HepG2 (cell line): Measurements from ENCODE around the gene CEP78. TPM values are rescaled to one million over a fixed set of nuclear protein-coding genes. Genes with fewer than 3 reads are reported as not detected.

Experiments used
- ARNT2 ChIP-seq: sonication (generic); formaldehyde crosslinking; IDR thresholded peaks from 2 replicates; pipeline ENCODE4 v1.8.0; 2022; ENCODE audit warnings: mild to moderate bottlenecking, low read depth, missing genetic modification reagents, moderate library complexity
- FOXA3 ChIP-seq: IDR thresholded peaks from 2 replicates; pipeline ENCODE4 v1.6.1; 2016; ENCODE audit warnings: missing genetic modification reagents, missing compliant biosample characterization
- GLMP ChIP-seq: sonication (generic); formaldehyde crosslinking; IDR thresholded peaks from 2 replicates; pipeline ENCODE4 v1.9.0; 2021; ENCODE audit warnings: missing genetic modification reagents, mild to moderate bottlenecking, borderline replicate concordance
- IRX3 ChIP-seq: sonication (generic); formaldehyde crosslinking; IDR thresholded peaks from 2 replicates; pipeline ENCODE4 v1.8.1; 2023; ENCODE audit warnings: mild to moderate bottlenecking, low read depth, missing genetic modification reagents, borderline replicate concordance
- NFKB2 ChIP-seq: sonication (generic); formaldehyde crosslinking; IDR thresholded peaks from 2 replicates; pipeline ENCODE4 v1.4.0; 2020; ENCODE audit warnings: missing genetic modification reagents, borderline replicate concordance
- NR2F1 ChIP-seq, 2 experiments: fragments of 450-650 bp in 1 of 2; formaldehyde crosslinking in 1 of 2; IDR thresholded peaks; 2 replicates each; pipeline versions ENCODE4 v1.5.0 to v1.6.1; 2016 to 2020; ENCODE audit warnings: mild to moderate bottlenecking in 1 of 2, missing compliant biosample characterization in 1 of 2, missing genetic modification reagents in 1 of 2, moderate library complexity in 1 of 2
- RBM39 ChIP-seq: fragments of 200-400 bp; formaldehyde crosslinking; IDR thresholded peaks from one replicate; pipeline ENCODE4 v1.6.1; 2018; ENCODE audit warnings: antibody characterized with exemption, mild to moderate bottlenecking, low read depth, low read length; ENCODE audit not compliant: poor library complexity, severe bottlenecking
- SKI ChIP-seq: fragments of 450-650 bp; IDR thresholded peaks from one replicate; pipeline ENCODE4 v1.6.1; 2018; ENCODE audit warnings: mild to moderate bottlenecking; ENCODE audit not compliant: partially characterized antibody
- SP1 ChIP-seq, 2 experiments: fragments of 450-650 bp in 1 of 2; sonication (generic) in 1 of 2; formaldehyde crosslinking in 1 of 2; IDR thresholded peaks; 2 replicates each; pipeline versions ENCODE4 v1.4.0 to v1.6.1; 2016 to 2020; ENCODE audit warnings: missing genetic modification reagents in 1 of 2
- TCF7L2 ChIP-seq: IDR thresholded peaks from 2 replicates; pipeline ENCODE4 v1.6.1; 2011; ENCODE audit warnings: mild to moderate bottlenecking, low read depth, low read length, moderate library complexity
- THAP8 ChIP-seq: sonication (generic); formaldehyde crosslinking; IDR thresholded peaks from 2 replicates; pipeline ENCODE4 v1.5.1; 2020; ENCODE audit warnings: missing genetic modification reagents, mild to moderate bottlenecking, borderline replicate concordance
- TMF1 ChIP-seq: sonication (generic); formaldehyde crosslinking; IDR thresholded peaks from 2 replicates; pipeline ENCODE4 v1.8.1; 2022; ENCODE audit warnings: low read depth, missing genetic modification reagents
- TP53 ChIP-seq: sonication (generic); formaldehyde crosslinking; conservative IDR thresholded peaks from 2 replicates; pipeline ENCODE4 v1.4.0; 2020; ENCODE audit warnings: missing genetic modification reagents
- ZFP41 ChIP-seq: sonication (generic); formaldehyde crosslinking; IDR thresholded peaks from 2 replicates; pipeline ENCODE4 v1.4.0; 2020; ENCODE audit warnings: mild to moderate bottlenecking, missing genetic modification reagents, borderline replicate concordance
- ZFP82 ChIP-seq: sonication (generic); formaldehyde crosslinking; IDR thresholded peaks from 2 replicates; pipeline ENCODE4 v1.5.1; 2020; ENCODE audit warnings: mild to moderate bottlenecking, missing genetic modification reagents, borderline replicate concordance
- ZNF225 ChIP-seq: sonication (generic); formaldehyde crosslinking; IDR thresholded peaks from 2 replicates; pipeline ENCODE4 v1.4.0; 2020; ENCODE audit warnings: mild to moderate bottlenecking, missing genetic modification reagents
- ZNF557 ChIP-seq: sonication (generic); formaldehyde crosslinking; IDR thresholded peaks from 2 replicates; pipeline ENCODE4 v1.4.0; 2020; ENCODE audit warnings: missing genetic modification reagents
- ZNF639 ChIP-seq: conservative IDR thresholded peaks from 2 replicates; pipeline ENCODE4 v1.6.1; 2018; ENCODE audit warnings: missing genetic modification reagents
- ZNF782 ChIP-seq: sonication (generic); formaldehyde crosslinking; IDR thresholded peaks from 2 replicates; pipeline ENCODE4 v1.4.0; 2020; ENCODE audit warnings: missing genetic modification reagents, mild to moderate bottlenecking, borderline replicate concordance
- polyA plus RNA-seq, 8 experiments: library from polyadenylated mRNA; depleted of rRNA in 3 of 8; stranded (reverse) in 7 of 8; unstranded in 1 of 8; fragments of >200 nt; fragmentation: Illumina TruSeq in 4 of 8; extraction: Trizol in 4 of 8; gene quantifications; 2 replicates each; pipeline versions ENCODE4 v1.2.1 to v1.2.3, GENCODE V29; 2011 to 2016; ENCODE audit warnings: low read depth in 4 of 8, missing spikeins in 1 of 8, mixed read lengths in 1 of 8; ENCODE audit not compliant: insufficient read depth in 1 of 8
- total RNA-seq, 5 experiments: library from RNA; depleted of rRNA; stranded (reverse); fragments of >200 nt; fragmentation: Illumina TruSeq; extraction: Trizol; gene quantifications; 2 replicates each; pipeline ENCODE4 v1.2.3, GENCODE V29; 2016; ENCODE audit warnings: low read depth in 1 of 5
- TF ChIP-seq, protein P1 (sequence below): sonication (generic); formaldehyde crosslinking; IDR thresholded peaks from 2 replicates; pipeline ENCODE4 v1.4.0; 2020; ENCODE audit warnings: missing genetic modification reagents
- TF ChIP-seq, protein P2 (sequence below): sonication (generic); formaldehyde crosslinking; IDR thresholded peaks from 2 replicates; pipeline ENCODE4 v1.4.0; 2020; ENCODE audit warnings: missing genetic modification reagents

Gene CEP78
- total and polyA plus RNA-seq, 2 of the 13 experiments (the other 11 are each of a cell fraction or from before 2014, with no cell fraction given), result 5.1 to 30.8 TPM

GRCh38 chr9:78296893-78297671 is 61.2 kb downstream of the CEP78 start, which contains the start of gene PSAT1 (continued):
- no peak for TF ChIP-seq ZNF782 (CRISPR knock-in tag)
- TF ChIP-seq NR2F1 (CRISPR knock-in tag; IDR thresholded peaks at IDR 0.05), result no peak
- no peak; the same call in 1 of the 2 replicates for TF ChIP-seq ZFP82 (CRISPR knock-in tag)
- TF ChIP-seq, protein P1, sequence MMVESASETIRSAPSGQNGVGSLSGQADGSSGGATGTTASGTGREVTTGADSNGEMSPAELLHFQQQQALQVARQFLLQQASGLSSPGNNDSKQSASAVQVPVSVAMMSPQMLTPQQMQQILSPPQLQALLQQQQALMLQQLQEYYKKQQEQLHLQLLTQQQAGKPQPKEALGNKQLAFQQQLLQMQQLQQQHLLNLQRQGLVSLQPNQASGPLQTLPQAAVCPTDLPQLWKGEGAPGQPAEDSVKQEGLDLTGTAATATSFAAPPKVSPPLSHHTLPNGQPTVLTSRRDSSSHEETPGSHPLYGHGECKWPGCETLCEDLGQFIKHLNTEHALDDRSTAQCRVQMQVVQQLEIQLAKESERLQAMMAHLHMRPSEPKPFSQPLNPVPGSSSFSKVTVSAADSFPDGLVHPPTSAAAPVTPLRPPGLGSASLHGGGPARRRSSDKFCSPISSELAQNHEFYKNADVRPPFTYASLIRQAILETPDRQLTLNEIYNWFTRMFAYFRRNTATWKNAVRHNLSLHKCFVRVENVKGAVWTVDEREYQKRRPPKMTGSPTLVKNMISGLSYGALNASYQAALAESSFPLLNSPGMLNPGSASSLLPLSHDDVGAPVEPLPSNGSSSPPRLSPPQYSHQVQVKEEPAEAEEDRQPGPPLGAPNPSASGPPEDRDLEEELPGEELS (CRISPR knock-in tag), result peak; percentile 38
- peak; percentile 90 for TF ChIP-seq TMF1 (CRISPR knock-in tag)
- peak; percentile 21; the same call in 1 of the 2 replicates for TF ChIP-seq THAP8
- TF ChIP-seq ZFP41, result peak; percentile 33; the same call in 1 of the 2 replicates
- no peak for TF ChIP-seq TCF7L2
- no peak; the same call in 1 of the 2 replicates for TF ChIP-seq ZNF557
- peak; percentile 82 for TF ChIP-seq ZNF225 (CRISPR knock-in tag)
- peak; percentile 45 for TF ChIP-seq FOXA3
- TF ChIP-seq TP53 (CRISPR knock-in tag), result 0 out of 2 replicates have a peak, but pooled peaks have one; percentile 30
- peak; percentile 72; the same call in 1 of the 2 replicates for TF ChIP-seq IRX3 (CRISPR knock-in tag)
- peak; percentile 47 for TF ChIP-seq SKI
- TF ChIP-seq RBM39, result peak; percentile 82
- no peak for TF ChIP-seq GLMP (CRISPR knock-in tag)
- TF ChIP-seq ZNF639 (CRISPR knock-in tag), result no peak; the same call in 1 of the 2 replicates
- TF ChIP-seq SP1 (IDR thresholded peaks at IDR 0.05), result no peak
- TF ChIP-seq SP1 (CRISPR knock-in tag; IDR thresholded peaks at IDR 0.05), result 0 out of 2 replicates have a peak, but pooled peaks have one; percentile 27
- TF ChIP-seq, protein P2, sequence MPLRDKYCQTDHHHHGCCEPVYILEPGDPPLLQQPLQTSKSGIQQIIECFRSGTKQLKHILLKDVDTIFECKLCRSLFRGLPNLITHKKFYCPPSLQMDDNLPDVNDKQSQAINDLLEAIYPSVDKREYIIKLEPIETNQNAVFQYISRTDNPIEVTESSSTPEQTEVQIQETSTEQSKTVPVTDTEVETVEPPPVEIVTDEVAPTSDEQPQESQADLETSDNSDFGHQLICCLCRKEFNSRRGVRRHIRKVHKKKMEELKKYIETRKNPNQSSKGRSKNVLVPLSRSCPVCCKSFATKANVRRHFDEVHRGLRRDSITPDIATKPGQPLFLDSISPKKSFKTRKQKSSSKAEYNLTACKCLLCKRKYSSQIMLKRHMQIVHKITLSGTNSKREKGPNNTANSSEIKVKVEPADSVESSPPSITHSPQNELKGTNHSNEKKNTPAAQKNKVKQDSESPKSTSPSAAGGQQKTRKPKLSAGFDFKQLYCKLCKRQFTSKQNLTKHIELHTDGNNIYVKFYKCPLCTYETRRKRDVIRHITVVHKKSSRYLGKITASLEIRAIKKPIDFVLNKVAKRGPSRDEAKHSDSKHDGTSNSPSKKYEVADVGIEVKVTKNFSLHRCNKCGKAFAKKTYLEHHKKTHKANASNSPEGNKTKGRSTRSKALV (CRISPR knock-in tag), result 0 out of 2 replicates have a peak, but pooled peaks have one; percentile 69
- peak; percentile 43; the same call in 1 of the 2 replicates for TF ChIP-seq ARNT2
- TF ChIP-seq NFKB2 (CRISPR knock-in tag), result peak; percentile 90; the same call in 1 of the 2 replicates
